ENCODE data around the gene DCPS.

DCPS gene

DNA sequence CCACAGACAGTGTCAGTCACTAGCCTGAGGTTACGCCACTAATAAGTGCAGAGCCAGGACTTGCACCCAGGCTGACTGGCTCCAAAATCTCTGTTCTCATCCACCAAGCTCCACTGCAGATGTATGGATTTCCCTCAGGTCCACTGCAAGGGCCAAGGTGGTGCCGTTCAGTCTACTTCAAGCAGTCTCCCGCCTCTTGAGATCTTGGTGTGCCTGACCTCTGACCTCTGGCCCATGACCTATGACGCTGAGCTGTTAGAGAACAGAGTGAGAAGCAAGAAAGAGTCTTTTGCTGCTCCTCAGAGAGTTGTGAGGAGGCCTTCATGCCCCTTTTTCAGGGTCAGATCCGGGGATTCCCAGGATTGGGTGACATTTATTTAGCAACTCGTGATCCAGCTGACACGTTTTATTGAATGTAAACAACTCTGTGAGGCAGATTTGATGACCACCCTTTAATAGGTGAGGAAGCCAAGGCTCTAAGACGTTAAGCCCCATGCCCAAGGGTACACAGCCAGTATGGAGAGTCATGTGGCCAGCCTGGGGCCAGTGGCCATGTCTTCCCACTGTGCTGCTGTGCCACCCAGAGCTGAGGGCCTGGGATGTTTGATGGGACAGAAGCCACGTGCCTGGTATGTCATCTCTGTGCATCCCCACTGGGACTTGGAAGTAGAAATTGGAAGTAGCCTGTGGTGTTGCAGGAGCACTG lies 25.2 kb downstream of the DCPS start:
- no peak for DNase-seq

DNA sequence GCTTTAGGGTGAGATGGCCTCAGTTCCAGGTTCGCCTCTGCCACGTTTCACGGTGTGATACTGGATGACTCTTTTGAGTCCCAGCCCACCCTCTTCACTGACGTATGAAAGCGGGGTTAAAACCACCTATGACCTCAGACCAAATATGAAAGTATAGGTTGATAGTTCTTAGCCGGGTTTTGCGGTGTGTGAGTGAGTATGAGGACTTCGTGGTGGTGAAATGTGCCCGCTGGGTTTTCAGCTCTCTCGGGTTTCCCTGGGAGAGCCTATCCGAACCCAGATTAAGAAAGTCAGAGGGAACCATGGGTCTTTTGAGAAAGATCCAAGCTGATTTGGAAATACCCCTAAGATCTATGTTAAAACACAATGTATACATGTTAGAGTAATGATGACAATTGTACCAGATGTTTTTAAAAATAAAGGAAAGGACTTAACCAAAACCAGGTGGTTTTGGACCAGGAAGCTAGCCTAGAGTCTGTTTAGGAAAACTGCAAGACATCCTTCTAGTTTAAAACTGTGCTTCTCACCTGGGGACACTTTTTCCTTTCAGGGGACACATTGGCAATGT lies 25.9 kb downstream of the DCPS start:
- no peak for DNase-seq

DNA sequence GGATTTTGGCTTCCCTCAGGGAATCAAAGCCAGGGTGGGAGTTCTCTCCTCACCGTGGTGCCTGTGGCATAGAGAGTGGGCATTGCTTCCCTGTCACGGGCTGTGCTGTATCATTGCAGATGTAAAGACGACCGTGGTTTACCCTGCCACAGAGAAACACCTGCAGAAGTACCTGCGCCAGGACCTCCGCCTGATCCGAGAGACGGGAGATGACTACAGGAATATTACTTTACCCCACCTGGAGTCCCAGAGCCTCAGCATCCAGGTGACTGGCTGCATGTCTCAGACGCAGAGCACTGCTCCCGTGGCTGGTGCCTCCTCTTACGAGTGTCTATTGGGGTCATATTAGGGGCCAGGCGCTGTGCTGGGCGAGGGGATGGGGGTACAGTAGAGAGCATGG lies 27.4 kb downstream of the DCPS start:
- DNase-seq: no peak

DNA sequence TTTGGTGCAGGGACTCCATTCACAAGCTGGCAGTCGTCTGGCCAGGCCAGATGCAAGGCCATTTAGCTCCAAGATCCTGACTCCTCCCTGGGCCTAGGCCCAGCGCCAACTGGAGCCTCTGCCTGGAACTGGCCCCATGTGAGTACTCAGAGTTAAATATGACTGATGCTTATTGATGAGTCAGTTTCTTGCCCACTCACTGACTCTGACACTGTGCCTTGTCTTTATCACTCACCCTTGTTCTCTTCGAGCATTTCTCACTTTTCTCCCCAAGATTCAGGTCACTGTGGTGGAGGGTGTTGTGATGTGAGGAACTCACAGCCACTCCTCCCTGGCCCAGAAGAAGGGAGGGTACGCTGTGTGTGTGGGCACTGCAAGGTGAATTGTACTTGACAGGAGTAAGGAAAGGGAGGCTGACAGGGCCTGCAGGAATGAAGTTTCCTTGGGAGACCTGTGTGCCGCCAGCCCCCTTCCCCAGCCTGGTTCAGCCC lies 28.4 kb downstream of the DCPS start:
- DNase-seq: no peak

DNA sequence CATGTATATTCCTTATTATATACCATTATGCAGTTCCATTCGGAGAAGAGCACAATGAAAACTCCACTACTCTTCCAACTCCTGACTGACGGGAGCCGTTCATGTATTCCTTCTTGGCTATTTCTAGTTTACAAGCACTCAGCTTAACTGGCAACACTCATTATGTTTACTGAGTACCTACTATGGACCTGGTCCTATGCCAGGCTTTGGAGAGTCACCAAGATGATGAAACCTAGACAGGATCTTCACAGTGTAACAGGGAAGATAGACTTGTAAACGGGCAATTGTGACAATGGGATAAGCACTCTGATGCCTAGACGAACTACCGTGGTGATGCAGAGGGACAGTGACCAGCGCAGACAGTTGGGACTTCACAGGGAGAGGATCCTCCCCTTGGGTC lies 29.3 kb downstream of the DCPS start:
- DNase-seq: no peak

DNA sequence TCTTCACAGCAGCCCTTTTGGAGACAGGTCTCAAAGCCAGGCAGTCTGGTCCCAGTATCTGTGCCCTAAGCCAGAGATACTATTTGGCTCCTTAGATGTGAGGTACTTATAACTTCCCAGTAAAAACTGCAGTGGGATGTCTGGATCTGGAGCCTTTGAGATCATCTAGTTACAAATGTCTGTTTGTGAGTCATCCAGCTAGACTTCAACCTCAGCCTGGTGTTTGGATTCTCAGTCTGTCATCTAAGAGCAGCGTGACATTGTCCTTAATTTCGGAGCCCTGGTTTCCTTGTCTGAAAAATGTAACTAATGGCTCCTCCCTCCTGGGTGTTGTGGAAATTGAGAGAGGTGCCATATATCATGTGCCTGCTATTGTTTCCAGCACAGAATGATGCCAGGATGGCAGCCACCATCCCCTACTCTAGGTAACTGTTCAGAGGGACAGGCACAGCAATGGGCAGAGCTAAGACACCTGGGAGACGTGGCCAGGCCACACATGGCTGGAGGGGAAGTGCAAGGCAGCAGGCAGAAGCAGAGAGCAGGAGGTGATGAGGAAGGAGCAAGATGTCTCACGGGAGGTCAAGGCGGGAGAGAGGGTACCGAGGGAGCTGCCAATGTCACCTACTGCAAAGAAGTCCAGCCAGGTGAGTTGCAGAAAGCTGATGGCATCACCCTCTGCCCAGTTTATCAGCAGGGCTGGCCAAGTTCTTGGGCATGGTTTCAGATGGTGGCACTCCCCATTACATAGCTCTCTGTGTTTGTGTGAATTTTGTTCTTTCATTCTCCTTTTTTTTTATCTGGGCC lies 31.0 kb downstream of the DCPS start:
- peak; percentile 82 for DNase-seq

DNA sequence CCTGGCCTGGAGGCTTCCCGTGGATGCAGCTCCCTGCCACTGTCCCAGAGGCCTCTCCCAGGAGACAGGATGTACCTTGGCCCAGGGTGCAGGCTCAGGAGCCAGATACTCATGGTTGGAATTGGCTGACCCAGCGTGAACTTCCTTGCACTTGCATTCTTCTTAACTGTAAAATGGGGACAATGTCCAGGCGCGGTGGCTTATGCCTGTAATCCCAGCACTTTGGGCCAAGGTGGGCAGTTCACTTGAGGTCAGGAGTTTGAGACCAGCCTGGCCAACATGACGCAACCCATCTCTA lies 31.6 kb downstream of the DCPS start:
- no peak for DNase-seq

DNA sequence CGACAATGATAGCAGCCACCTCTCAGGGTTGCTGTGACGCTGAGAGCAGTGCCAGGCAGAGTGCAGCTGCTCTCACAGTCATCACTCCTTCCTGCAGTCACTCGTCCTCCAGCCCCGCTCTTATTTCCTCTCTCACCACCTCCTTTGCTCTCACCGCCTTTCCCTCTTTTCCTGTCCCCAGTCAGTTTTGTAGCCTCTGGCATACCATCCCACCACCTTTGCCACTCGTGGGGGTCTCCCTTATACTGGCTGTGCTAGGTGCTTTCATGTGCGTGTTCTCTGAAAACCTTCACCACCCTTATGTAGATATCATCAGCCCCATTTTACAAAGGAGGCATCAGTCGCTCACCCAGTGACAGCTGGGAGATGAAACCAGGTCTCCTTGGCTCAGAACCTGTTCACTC lies 32.3 kb downstream of the DCPS start:
- no peak for DNase-seq

DNA sequence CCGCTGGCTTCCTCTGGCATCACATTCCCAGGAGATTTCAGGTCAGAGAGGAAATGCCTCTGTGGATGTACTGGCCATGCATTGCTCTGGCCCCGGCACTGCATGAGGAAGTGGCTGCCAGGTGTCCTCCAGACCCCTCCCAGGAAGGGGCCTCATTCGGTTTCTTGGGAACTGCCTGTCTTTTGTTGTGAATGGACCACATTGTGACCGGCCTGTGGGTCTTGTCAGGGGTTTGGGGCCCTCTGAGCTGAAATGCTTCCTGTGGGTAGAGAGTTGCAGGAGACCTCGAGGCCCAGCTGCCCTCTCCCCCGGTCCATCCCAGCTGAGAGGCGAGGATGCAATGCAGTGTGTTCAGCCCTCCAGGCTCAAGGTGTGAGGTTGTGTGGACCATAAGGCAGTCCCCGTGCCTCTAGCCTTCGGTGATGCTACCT lies 32.8 kb downstream of the DCPS start:
- peak; percentile 75 for DNase-seq

DNA sequence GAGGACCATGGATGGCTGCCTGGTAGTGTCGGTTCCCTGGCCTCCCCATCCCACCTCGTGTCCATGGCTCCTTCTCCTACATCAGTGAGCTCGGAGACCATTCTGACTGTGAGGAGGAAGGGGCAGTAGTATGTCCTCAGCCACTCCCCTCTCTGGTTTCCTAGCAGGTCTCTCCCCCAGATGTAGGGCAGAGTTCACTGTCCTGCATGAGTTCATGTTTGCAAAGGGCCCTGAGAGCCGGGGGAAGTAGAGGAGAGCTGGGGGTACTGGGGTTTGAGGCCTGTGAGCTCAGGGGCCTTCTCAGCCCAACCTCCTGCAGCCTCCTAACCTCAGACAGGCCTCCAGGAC lies 33.2 kb downstream of the DCPS start:
- no peak for DNase-seq

DNA sequence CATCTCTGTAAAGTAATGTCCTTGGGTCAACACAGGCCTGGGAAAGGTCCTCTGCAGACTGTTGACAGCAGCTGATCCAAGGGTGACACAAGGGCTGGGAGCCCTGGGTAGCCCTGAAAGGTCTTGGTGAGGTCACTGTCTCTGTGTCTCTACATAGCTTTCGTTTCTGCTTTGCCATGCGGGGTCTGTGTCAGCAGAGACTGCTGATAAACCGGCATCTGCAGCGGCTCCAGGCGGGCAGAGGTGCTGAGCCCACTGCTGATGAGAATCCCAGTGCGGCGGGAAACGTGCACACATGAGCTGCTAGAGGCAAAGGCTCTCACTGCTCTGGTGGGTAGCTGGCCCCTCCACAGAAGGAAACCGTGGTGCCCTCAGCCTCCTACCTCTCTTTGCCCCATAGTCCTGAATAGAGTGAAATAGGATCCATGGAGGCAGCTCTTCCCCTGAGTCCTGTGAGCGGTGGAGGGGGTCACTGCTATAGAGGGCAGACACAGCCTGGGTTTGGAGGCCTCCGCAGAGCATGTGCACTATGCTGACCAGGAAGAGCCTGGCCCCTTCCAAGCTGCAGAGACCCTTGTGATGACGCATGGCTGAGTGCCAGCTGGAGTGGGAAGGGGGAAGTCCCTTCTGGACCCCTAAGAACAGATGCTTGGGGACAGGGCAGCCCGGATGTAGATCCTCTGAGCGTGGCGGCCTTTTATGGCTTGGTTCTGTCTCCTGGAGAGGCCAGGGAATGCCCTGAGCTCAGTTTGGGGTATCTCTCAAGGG lies 33.8 kb downstream of the DCPS start:
- DNase-seq: peak; percentile 59

DNA sequence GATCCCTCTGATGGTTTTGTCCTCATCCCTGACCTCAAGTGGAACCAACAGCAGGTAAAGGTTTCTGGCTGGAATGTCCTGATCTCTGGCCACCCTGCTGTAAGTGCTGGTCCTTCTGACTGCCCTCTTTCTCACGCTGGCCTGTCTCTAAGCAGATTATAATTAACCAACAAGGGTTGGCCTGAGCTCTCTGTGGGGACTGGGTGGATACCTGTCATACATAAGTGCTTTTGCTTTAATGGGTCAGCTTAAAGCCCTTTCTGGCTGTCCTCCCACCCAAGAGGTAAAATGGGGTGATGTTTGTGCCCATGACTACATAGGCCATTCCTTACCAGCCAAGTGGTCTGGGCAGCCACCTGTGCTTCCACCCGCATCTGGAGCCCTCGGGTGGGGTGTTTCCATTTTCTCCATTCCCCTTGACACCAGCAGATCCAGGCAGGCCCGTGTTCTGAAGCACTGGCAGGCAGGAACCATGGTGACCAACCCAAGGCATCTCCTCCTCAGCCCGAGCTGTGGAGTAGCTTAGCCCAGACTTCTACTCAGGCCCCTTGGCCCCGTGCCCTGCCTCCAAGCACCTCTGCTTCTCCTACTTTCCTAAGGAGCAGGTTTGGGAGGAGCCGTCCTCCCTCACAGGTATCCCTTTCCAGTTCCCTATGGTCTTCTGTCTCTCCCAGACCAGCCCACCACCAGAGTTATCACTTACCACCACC lies 34.6 kb downstream of the DCPS start:
- no peak for DNase-seq

DNA sequence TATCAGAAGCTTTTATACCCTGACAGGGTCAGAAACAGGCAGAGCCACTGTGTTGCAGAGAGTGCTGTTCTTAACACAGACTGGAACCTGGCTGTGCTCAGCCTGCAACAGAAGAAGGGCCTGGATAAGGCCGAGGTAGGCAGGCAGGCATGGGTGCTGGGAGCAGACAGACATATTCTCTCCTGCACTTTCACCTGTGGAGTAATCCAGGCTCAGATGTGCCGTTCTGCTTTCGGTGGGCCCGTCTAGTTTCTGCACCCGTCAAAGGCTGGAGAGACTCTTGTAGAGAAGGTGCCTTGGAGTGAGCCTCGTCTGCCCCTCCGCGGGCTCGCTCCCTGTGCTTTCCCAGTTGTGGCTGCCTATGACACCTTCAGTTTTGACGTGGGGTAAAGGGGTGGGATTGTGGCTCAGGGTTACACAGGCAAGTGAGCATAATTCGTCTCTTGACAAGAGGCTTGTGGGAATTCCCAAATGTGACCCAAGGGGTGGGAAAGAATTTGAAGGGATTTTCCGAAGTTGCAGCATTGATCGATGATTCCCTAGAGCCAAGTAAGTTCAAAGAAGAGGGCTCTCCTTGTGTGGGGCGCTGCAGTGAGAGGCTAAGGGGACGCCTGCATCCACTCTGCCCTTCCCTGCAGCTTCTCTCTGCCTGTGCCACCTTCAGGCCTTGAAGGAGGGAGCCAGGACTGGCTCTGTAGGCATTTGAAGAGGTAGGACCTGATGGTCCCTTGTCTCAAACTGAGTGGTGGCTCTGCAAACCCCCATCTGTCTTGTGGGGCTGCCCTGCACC lies 35.4 kb downstream of the DCPS start:
- no peak for DNase-seq

DNA sequence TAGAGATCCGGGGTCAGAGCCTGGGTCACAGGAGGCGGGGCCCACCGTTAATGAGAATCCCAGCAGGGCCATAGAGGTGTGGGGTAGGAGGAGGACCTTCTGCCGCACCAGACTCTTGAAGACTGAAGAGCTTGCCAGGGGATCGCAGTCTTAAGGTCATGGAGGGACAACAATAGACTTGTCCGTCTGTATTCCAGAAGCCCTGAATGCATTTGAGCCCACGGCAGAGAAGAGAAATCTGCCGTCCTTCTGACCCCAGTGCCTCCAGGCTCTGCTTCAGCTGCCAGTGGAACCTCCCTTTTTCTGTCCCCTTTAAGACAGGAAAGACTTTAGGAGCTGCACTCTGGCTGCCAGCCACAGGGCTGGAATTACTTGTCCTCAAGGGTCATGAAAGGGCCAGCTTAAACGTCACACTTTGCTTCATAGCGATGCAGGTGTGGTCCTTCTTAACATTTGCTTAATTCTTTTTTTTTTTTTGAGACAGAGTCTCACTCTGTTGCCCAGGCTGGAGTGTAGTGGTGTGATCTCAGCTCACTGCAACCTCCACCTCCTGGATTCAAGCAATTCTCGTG lies 36.1 kb downstream of the DCPS start:
- no peak for DNase-seq

DNA sequence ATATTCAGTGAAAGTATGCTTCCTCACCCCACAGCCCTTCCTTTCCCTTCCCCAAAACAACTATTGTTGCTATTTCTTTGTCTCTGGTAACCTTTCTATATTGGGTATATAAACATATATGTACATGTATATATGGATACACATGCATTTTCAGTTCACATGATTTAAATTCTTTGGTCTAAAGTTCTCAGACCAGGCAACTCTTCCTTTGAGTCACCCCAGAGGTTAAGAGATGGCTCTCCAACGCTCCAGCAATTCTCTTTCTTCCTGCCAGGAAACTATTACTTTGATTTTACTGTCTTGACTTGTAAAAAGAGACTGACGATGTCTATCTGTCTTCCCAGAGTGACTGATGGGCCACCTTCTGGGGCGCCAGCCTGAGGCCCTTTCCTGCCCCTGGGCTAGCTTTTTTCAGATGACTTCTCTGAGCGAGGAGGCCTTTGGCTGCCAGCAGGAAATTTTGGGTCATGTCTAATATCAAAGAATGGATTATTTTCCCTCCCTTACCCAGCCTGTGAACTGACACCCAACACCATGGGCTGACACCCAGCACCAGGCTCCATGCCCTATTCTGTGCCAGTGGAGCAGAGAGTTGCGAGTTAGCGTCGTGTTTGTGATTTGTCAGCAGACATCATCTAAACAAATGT lies 37.2 kb downstream of the DCPS start:
- peak; percentile 56 for DNase-seq

DNA sequence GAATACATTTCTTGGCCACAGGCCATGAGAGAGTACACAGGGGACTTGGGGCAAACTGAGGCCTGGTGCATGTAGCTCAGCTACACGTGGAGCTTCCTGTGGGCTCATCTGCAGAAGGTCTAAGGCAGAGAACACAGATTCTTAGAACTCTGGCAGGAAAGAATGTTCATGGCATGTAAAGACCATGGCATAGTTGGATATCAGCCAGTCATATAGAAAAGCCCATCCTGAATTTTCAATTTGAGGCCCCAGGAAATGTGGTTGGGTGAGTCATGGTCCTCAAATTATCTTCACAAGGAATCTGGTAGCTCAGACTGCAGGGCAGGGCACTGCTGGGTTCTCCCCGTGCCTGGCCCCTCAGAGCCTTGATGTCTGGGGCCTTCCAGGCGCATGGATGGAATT lies 37.9 kb downstream of the DCPS start:
- DNase-seq: peak; percentile 86

DNA sequence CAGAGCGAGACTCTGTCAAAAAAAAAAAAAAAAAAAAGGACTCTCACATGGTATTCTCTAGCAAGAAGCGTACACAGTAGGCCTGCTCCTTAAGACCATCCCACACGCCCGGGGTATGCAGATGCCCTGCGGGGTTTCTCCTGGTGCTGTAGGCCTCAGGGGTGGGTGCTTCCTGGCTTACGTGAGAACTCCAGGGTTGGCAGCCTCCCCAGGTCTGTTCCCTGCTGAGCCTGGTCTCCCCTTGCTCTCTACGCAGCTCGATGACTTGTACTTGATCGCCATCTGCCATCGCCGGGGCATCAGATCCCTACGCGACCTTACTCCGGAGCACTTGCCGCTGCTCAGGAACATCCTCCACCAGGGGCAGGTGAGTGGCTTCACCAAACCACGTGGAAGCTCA lies 39.2 kb downstream of the DCPS start:
- no peak for DNase-seq

DNA sequence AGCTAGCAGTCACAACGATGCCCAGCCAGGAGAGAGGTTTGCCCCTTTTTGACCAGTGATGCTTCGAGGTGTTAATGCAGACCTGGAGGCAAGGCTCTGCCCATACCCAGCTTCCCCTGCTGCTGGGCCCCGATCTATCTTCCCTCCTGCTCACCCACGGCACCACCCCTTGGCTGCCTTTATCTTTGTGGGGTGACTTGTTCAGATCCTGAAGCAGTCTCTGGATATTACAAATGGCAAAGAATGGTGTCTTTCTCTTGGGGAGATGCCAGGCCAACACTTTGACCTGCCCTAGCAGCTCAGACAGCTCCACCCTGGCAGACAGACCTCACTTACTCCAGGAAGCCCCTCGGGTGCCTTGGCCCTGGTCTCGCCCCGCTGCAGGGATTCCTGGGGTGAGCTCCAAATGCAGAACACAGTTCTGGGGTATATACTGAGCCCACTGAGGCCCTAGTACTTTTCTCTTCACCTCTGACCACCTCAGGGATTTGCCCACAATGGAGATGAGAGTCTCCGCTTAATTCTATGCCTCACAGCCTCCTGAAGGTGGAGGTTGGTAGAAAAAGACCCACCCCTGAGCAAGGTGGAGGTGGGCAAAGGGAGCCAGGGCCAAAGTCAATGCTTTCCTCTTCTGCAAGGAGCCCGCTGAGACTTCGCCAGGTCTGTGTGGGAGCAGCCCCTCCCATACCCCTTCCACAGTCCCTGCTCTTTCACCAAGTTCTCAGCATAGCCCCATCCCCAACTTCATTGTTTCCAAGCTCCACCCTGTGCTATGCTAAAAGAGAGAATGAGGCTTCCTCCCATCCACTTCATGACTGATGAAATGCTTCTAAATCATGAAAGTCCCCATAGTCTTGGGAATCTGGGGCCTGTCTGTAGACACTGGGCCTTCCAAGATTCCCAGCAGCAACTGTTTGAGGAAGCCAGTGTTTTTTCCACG lies 40.6 kb downstream of the DCPS start:
- DNase-seq: no peak

DNA sequence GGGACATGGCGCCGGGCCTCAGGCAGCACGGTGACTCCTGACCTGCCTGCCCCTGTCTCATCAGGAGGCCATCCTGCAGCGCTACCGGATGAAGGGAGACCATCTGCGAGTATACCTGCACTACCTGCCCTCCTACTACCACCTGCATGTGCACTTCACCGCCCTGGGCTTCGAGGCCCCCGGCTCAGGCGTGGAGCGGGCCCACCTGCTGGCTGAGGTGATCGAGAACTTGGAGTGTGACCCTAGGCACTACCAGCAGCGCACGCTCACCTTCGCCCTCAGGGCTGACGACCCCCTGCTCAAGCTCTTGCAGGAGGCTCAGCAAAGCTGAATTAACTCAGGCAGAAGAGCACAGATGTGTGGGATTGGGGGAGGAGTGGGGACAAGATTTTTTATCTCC lies 41.4 kb downstream of the DCPS start:
- no peak for DNase-seq

Measured in islet precursor cell (in vitro differentiated cells).